HT-29 (cell line): Measurements from ENCODE around the gene PGRMC2. TPM values are rescaled to one million over a fixed set of nuclear protein-coding genes. Genes with fewer than 3 reads are reported as not detected.

ENCODE experiments used
- DNase-seq: peaks from one replicate; pipeline ENCODE4 v3.0.0-alpha.2; 2015; ENCODE audit warnings: low spot score
- total RNA-seq: library from RNA; depleted of rRNA; stranded (reverse); fragments of >200 nt; shearing (Covaris generic); gene quantifications from 2 replicates; pipeline ENCODE4 v1.2.3, GENCODE V29; 2014; rRNA removed

Gene PGRMC2
- total RNA-seq, result 5.6 and 9.6 TPM in 2 replicates

GRCh38 chr4:128287141-128287870 is at the start of gene PGRMC2:
Gene PGRMC2 (minus strand): TSS chr4:128287813. CDS start chr4:128287790, 23 bp downstream.
- peak; percentile 32 for DNase-seq

- DNase-seq, result no peak
Observed at GRCh38 chr4:128335541-128335940, 47.9 kb upstream of the PGRMC2 start.

- DNase-seq, result no peak
Observed at GRCh38 chr4:128334256-128334655, 46.6 kb upstream of the PGRMC2 start.

GRCh38 chr4:128333309-128334018 is 45.9 kb upstream of the PGRMC2 start:
- DNase-seq, result no peak

GRCh38 chr4:128332081-128332480 is 44.5 kb upstream of the PGRMC2 start:
- no peak for DNase-seq

- DNase-seq, result no peak
Observed at GRCh38 chr4:128329638-128330037, 42.0 kb upstream of the PGRMC2 start.

- no peak for DNase-seq
Observed at GRCh38 chr4:128328106-128328505, 40.5 kb upstream of the PGRMC2 start.

GRCh38 chr4:128323401-128323800 is 35.8 kb upstream of the PGRMC2 start:
- DNase-seq, result no peak

GRCh38 chr4:128322986-128323385 is 35.4 kb upstream of the PGRMC2 start:
- peak; percentile 41 for DNase-seq

- DNase-seq, result no peak
Observed at GRCh38 chr4:128322311-128322710, 34.7 kb upstream of the PGRMC2 start.

GRCh38 chr4:128320656-128321055 is 33.0 kb upstream of the PGRMC2 start:
- no peak for DNase-seq

- no peak for DNase-seq
Observed at GRCh38 chr4:128315756-128316520, 28.3 kb upstream of the PGRMC2 start.

- DNase-seq, result peak; percentile 91
Observed at GRCh38 chr4:128311659-128312403, 24.2 kb upstream of the PGRMC2 start.

GRCh38 chr4:128310266-128310697 is 22.7 kb upstream of the PGRMC2 start:
- peak; percentile 50 for DNase-seq

GRCh38 chr4:128309585-128309984 is 22.0 kb upstream of the PGRMC2 start:
- DNase-seq, result no peak

- no peak for DNase-seq
Observed at GRCh38 chr4:128308986-128309385, 21.4 kb upstream of the PGRMC2 start.

GRCh38 chr4:128307123-128307571 is 19.5 kb upstream of the PGRMC2 start:
- no peak for DNase-seq

- DNase-seq, result no peak
Observed at GRCh38 chr4:128305942-128306341, 18.3 kb upstream of the PGRMC2 start.

GRCh38 chr4:128303986-128304385 is 16.4 kb upstream of the PGRMC2 start:
- DNase-seq, result no peak

- DNase-seq, result no peak
Observed at GRCh38 chr4:128303405-128303785, 15.8 kb upstream of the PGRMC2 start.

- no peak for DNase-seq
Observed at GRCh38 chr4:128301979-128302378, 14.4 kb upstream of the PGRMC2 start.
